Astrocyte (in vitro differentiated cells and primary cell): Measurements from ENCODE around the gene NLGN3. TPM values are rescaled to one million over a fixed set of nuclear protein-coding genes. Genes with fewer than 3 reads are reported as not detected.

Experiments
- DNase-seq: peaks from one replicate; pipeline ENCODE4 v3.0.0-alpha.2; 2010; ENCODE audit warnings: low read depth
- FAIRE-seq: peaks from 2 replicates; lab custom pipeline; 2011; peaks lifted over from hg19 to GRCh38; lab: Jason Lieb, UNC
- H2AFZ ChIP-seq: 2 replicates; pipeline ENCODE4 v1.6.0; 2012; ENCODE audit warnings: low read depth, low read length, inconsistent platforms
- H3K27ac ChIP-seq: 2 replicates; pipeline ENCODE4 v1.5.1; 2011; ENCODE audit warnings: low read depth, low read length, inconsistent platforms
- H3K27me3 ChIP-seq: 2 replicates; pipeline ENCODE4 v1.6.0; 2011; ENCODE audit warnings: low read length, inconsistent platforms; ENCODE audit not compliant: insufficient read depth
- H3K36me3 ChIP-seq: 2 replicates; pipeline ENCODE4 v1.5.1; 2011; ENCODE audit warnings: low read length, inconsistent platforms; ENCODE audit not compliant: insufficient read depth
- H3K4me1 ChIP-seq: 2 replicates; pipeline ENCODE4 v1.5.1; 2011; ENCODE audit warnings: low read length, inconsistent platforms; ENCODE audit not compliant: insufficient read depth
- H3K4me2 ChIP-seq: 2 replicates; pipeline ENCODE4 v1.6.0; 2012; ENCODE audit warnings: low read length, inconsistent platforms
- H3K4me3 ChIP-seq: 2 replicates; pipeline ENCODE4 v1.5.1; 2011; ENCODE audit warnings: low read depth, mild to moderate bottlenecking, low read length, inconsistent platforms; ENCODE audit not compliant: insufficient read depth
- H3K79me2 ChIP-seq: 2 replicates; pipeline ENCODE4 v1.6.0; 2012; ENCODE audit warnings: mild to moderate bottlenecking, low read length, inconsistent platforms; ENCODE audit not compliant: insufficient read depth
- H3K9ac ChIP-seq: 2 replicates; pipeline ENCODE4 v1.6.0; 2012; ENCODE audit warnings: mild to moderate bottlenecking, low read length, inconsistent platforms
- H3K9me3 ChIP-seq: 2 replicates; pipeline ENCODE4 v1.5.1; 2012; ENCODE audit warnings: low read depth, mild to moderate bottlenecking, low read length, inconsistent platforms; ENCODE audit not compliant: insufficient read depth
- H4K20me1 ChIP-seq: 2 replicates; pipeline ENCODE4 v1.6.0; 2012; ENCODE audit warnings: low read length, inconsistent platforms; ENCODE audit not compliant: insufficient read depth
- H3K27ac Mint-ChIP-seq: one replicate; pipeline ENCODE4 v1.8.0; 2021; ENCODE audit warnings: mild to moderate bottlenecking, mixed read lengths; ENCODE audit not compliant: unreplicated experiment
- H3K27me3 Mint-ChIP-seq: one replicate; pipeline ENCODE4 v1.8.0; 2021; ENCODE audit warnings: low read depth, mixed read lengths; ENCODE audit not compliant: unreplicated experiment
- H3K36me3 Mint-ChIP-seq: one replicate; pipeline ENCODE4 v1.8.0; 2021; ENCODE audit warnings: low read depth, mixed read lengths; ENCODE audit not compliant: unreplicated experiment
- H3K4me1 Mint-ChIP-seq: one replicate; pipeline ENCODE4 v1.8.0; 2021; ENCODE audit warnings: low read depth, mixed read lengths; ENCODE audit not compliant: unreplicated experiment
- H3K4me3 Mint-ChIP-seq: one replicate; pipeline ENCODE4 v1.8.0; 2021; ENCODE audit warnings: mild to moderate bottlenecking, moderate library complexity, mixed read lengths; ENCODE audit not compliant: unreplicated experiment
- H3K9me3 Mint-ChIP-seq: one replicate; pipeline ENCODE4 v1.8.0; 2021; ENCODE audit warnings: mild to moderate bottlenecking, mixed read lengths; ENCODE audit not compliant: unreplicated experiment
- CTCF ChIP-seq: IDR thresholded peaks from 2 replicates; pipeline ENCODE4 v1.5.1; 2011; ENCODE audit warnings: low read depth, mild to moderate bottlenecking, inconsistent platforms, low read length, moderate library complexity; ENCODE audit not compliant: insufficient read depth
- EZH2 ChIP-seq: IDR thresholded peaks from 2 replicates; pipeline ENCODE4 v1.6.1; 2012; ENCODE audit warnings: mild to moderate bottlenecking, low read length, inconsistent platforms; ENCODE audit not compliant: insufficient read depth
- total RNA-seq: library from RNA; stranded (reverse); gene quantifications from 2 replicates; pipeline ENCODE4 v1.2.1, GENCODE V29; 2021

NLGN3 gene
- total RNA-seq, 1 donor from 2014 or later = 0.93 TPM

GRCh38 chrX:71183341-71183740 lies 38.7 kb downstream of the NLGN3 start:
- Histone ChIP-seq H3K9ac (no peak overlapping the region), H2AFZ (no peak overlapping the region), H3K27ac (no peak overlapping the region), H3K9me3 (no peaks in the 10 kb centered on the region), H3K27me3 (no peaks in the 10 kb centered on the region), H3K79me2 (no peaks in the 10 kb centered on the region), H3K4me1 (peaks cover 16% of the 10 kb centered on the region), H3K4me3 (no peak overlapping the region), H4K20me1 (no peaks in the 10 kb centered on the region), H3K4me2 (no peak overlapping the region), H3K36me3 (no peaks in the 10 kb centered on the region)
- TF ChIP-seq EZH2 = no peak
- no peak for TF ChIP-seq CTCF
- Mint-ChIP-seq H3K9me3 (no peaks in the 10 kb centered on the region), H3K27ac (no peak overlapping the region), H3K4me3 (no peak overlapping the region), H3K27me3 (no peaks in the 10 kb centered on the region), H3K36me3 (no peaks in the 10 kb centered on the region), H3K4me1 (peaks cover 5% of the 10 kb centered on the region)
- DNase-seq (no peak), FAIRE-seq (no peak)

- H3K9me3 ChIP-seq = no peaks in the 10 kb centered on the region
- no peaks in the 10 kb centered on the region for H3K27me3 ChIP-seq
- no peaks in the 10 kb centered on the region for H3K36me3 ChIP-seq
- no peak overlapping the region for H3K4me2 ChIP-seq
- no peaks in the 10 kb centered on the region for H3K36me3 Mint-ChIP-seq
- no peak overlapping the region for H3K27ac Mint-ChIP-seq
- H3K27ac ChIP-seq = no peak overlapping the region
- H3K27me3 Mint-ChIP-seq = no peaks in the 10 kb centered on the region
- H3K79me2 ChIP-seq = no peaks in the 10 kb centered on the region
- H2AFZ ChIP-seq = no peak overlapping the region
- H3K9me3 Mint-ChIP-seq = no peaks in the 10 kb centered on the region
- FAIRE-seq (no peak), DNase-seq (no peak)
- H3K4me1 Mint-ChIP-seq = peaks cover 5% of the 10 kb centered on the region
- no peaks in the 10 kb centered on the region for H4K20me1 ChIP-seq
- no peak overlapping the region for H3K4me3 ChIP-seq
- H3K4me1 ChIP-seq = peaks cover 16% of the 10 kb centered on the region
- TF ChIP-seq EZH2 (no peak), CTCF (no peak)
- H3K9ac ChIP-seq = no peak overlapping the region
- H3K4me3 Mint-ChIP-seq = no peak overlapping the region
These were observed 39.5 kb downstream of the NLGN3 start for GRCh38 chrX:71184092-71184491.

- Mint-ChIP-seq H3K9me3 (no peaks in the 10 kb centered on the region), H3K27ac (no peak overlapping the region), H3K36me3 (no peaks in the 10 kb centered on the region), H3K4me3 (no peak overlapping the region), H3K27me3 (no peaks in the 10 kb centered on the region), H3K4me1 (peaks cover 5% of the 10 kb centered on the region)
- Histone ChIP-seq H3K27ac (no peak overlapping the region), H3K36me3 (no peaks in the 10 kb centered on the region), H3K4me2 (no peak overlapping the region), H4K20me1 (no peaks in the 10 kb centered on the region), H3K4me1 (peaks cover 16% of the 10 kb centered on the region), H3K27me3 (no peaks in the 10 kb centered on the region), H3K79me2 (no peaks in the 10 kb centered on the region), H2AFZ (no peak overlapping the region), H3K9me3 (no peaks in the 10 kb centered on the region), H3K4me3 (no peak overlapping the region), H3K9ac (no peak overlapping the region)
- TF ChIP-seq EZH2 (no peak), CTCF (no peak)
- FAIRE-seq (no peak), DNase-seq (no peak)
These were observed 40.3 kb downstream of the NLGN3 start for GRCh38 chrX:71184803-71185495.
